HL-60 (cell line): ENCODE results near the gene MSI2.

Source experiments
- GABPA ChIP-seq: IDR thresholded peaks from 2 replicates; pipeline ENCODE4 v1.6.1; 2012; ENCODE audit warnings: low read depth
- POLR2AphosphoS5 ChIP-seq: IDR thresholded peaks from 2 replicates; pipeline ENCODE4 v1.6.1; 2012; ENCODE audit warnings: low read depth
- SPI1 ChIP-seq: IDR thresholded peaks from 2 replicates; pipeline ENCODE4 v1.6.1; 2012; ENCODE audit warnings: low read depth, mild to moderate bottlenecking, borderline replicate concordance
- TF ChIP-seq, protein P1 (sequence below): IDR thresholded peaks from one replicate; pipeline ENCODE4 v1.5.1; 2011; ENCODE audit warnings: low read length, control low read depth, inconsistent platforms; ENCODE audit not compliant: insufficient read depth
- TF ChIP-seq, protein P2 (sequence below): IDR thresholded peaks from 2 replicates; pipeline ENCODE4 v1.6.1; 2012; ENCODE audit warnings: low read depth; ENCODE audit not compliant: insufficient replicate concordance

DNA sequence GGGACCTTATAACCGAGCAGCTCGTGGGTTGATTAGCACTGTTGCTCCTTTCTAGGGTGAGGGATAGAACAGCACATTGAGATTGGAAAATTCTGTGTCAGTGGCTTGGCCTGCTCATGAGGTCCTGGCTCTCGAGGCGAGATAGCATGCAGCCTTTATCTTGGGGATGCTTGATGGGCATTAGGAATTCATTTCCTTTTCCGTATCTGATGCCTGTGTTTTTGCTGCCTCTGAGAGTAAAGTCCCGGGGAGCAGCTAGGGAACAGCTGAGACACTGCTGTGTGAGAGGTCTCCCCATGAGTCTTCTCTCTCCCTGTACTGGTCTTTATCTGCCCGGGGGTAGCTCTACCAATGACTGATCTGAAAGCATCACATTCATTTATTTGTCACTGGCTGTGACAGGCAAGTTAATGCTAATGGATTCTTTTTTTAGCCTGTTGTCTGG is 14.5 kb downstream of the MSI2 start:
- TF ChIP-seq, protein P1, sequence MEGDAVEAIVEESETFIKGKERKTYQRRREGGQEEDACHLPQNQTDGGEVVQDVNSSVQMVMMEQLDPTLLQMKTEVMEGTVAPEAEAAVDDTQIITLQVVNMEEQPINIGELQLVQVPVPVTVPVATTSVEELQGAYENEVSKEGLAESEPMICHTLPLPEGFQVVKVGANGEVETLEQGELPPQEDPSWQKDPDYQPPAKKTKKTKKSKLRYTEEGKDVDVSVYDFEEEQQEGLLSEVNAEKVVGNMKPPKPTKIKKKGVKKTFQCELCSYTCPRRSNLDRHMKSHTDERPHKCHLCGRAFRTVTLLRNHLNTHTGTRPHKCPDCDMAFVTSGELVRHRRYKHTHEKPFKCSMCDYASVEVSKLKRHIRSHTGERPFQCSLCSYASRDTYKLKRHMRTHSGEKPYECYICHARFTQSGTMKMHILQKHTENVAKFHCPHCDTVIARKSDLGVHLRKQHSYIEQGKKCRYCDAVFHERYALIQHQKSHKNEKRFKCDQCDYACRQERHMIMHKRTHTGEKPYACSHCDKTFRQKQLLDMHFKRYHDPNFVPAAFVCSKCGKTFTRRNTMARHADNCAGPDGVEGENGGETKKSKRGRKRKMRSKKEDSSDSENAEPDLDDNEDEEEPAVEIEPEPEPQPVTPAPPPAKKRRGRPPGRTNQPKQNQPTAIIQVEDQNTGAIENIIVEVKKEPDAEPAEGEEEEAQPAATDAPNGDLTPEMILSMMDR = no peak
- TF ChIP-seq POLR2AphosphoS5 (no peak), SPI1 (no peak), GABPA (no peak)
- TF ChIP-seq, protein P2, sequence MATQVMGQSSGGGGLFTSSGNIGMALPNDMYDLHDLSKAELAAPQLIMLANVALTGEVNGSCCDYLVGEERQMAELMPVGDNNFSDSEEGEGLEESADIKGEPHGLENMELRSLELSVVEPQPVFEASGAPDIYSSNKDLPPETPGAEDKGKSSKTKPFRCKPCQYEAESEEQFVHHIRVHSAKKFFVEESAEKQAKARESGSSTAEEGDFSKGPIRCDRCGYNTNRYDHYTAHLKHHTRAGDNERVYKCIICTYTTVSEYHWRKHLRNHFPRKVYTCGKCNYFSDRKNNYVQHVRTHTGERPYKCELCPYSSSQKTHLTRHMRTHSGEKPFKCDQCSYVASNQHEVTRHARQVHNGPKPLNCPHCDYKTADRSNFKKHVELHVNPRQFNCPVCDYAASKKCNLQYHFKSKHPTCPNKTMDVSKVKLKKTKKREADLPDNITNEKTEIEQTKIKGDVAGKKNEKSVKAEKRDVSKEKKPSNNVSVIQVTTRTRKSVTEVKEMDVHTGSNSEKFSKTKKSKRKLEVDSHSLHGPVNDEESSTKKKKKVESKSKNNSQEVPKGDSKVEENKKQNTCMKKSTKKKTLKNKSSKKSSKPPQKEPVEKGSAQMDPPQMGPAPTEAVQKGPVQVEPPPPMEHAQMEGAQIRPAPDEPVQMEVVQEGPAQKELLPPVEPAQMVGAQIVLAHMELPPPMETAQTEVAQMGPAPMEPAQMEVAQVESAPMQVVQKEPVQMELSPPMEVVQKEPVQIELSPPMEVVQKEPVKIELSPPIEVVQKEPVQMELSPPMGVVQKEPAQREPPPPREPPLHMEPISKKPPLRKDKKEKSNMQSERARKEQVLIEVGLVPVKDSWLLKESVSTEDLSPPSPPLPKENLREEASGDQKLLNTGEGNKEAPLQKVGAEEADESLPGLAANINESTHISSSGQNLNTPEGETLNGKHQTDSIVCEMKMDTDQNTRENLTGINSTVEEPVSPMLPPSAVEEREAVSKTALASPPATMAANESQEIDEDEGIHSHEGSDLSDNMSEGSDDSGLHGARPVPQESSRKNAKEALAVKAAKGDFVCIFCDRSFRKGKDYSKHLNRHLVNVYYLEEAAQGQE = no peak
